ENCODE results near the gene POLRMT.

- TF ChIP-seq REST (IDR thresholded peaks at IDR 0.05; ENCODE audit: insufficient read depth in 1 of 2, low read depth in 2 of 2, low read length in 2 of 2) (no peak), FOXP2 (optimal IDR thresholded peaks at IDR 0.05; ENCODE audit: borderline replicate concordance, extremely low read depth, extremely low read length, insufficient read depth) (no peak), SIN3A (IDR thresholded peaks at IDR 0.05; ENCODE audit: borderline replicate concordance, insufficient read depth, low read length) (no peak), POLR2AphosphoS5 (IDR thresholded peaks at IDR 0.05; ENCODE audit: low read depth, low read length) (no peak)
Observed at GRCh38 chr19:613732-614567, 19.4 kb downstream of the POLRMT start.
